ENCODE measurements around the gene WDR4. TPM values are rescaled to one million over a fixed set of nuclear protein-coding genes. Genes with fewer than 3 reads are reported as not detected.

The WDR4 gene
- total and polyA plus RNA-seq, 2 of the 13 experiments (the other 11 are each of a cell fraction or from before 2014, with no cell fraction given): 11.3 to 14.4 TPM

DNA sequence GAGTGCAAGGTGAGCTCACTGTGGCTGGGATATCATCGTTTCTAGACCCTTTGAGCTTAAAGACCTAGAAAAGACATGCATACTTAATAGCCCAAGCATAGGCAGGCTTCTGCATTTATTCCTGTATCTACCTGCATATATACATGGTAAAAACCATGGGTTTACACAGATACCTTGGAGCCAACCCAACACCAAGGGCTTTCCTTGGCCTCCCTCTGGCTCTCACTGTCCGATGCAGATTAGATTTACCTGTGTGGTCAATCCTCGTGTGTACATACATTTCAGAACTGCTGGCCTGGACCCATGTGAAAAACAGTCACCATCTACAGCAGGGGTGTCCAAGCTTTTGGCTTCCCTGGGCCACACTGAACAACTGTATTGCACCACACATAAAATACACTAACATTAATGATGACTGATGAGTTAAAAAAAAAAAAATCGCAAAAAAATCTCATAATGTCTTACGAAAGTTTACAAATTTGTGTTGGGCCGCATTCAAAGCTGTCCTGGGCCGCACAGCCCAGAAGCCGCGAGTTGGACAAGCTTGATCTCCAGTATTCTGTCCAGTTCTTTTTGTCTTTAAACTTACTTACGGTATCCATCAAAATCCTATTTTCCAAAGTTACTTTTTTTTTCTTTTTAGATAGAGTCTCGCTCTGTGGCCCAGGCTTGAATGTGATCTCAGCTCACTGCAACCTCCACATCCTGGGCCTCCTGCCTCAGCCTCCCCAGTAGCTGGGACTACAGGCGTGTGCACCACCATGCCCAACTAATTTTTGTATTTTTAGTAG lies 43.5 kb downstream of the WDR4 start:
- FAIRE-seq: no peak
- Histone ChIP-seq H3K9ac (ENCODE audit: insufficient read depth, low read depth, low read length) (no peak overlapping the region), H3K4me2 (ENCODE audit: low read depth, low read length) (no peak overlapping the region), H4K20me1 (ENCODE audit: insufficient read depth, low read length) (no peaks in the 10 kb centered on the region; the same call in 1 of the 2 replicates), H3K9me3 (ENCODE audit: low read length) (no peaks in the 10 kb centered on the region), H3K4me3 (replicated peaks in 1 of 3; ENCODE audit: insufficient read depth in 1 of 3, low read depth in 2 of 3, low read length in 3 of 3) (no peak overlapping the region), H3K27ac (ENCODE audit: extremely low read length, insufficient read depth, low read length) (no peak overlapping the region), H3K79me2 (ENCODE audit: insufficient read depth, low read length) (no peaks in the 10 kb centered on the region), H2AFZ (ENCODE audit: low read length) (no peak overlapping the region), H3K27me3 (ENCODE audit: control insufficient read depth in 1 of 2, insufficient read depth in 2 of 2, low read length in 2 of 2) (no peaks in the 10 kb centered on the region), H3K4me1 (ENCODE audit: insufficient read depth, low read length) (peaks cover 22% of the 10 kb centered on the region), H3K36me3 (replicated peaks in 1 of 2; ENCODE audit: control insufficient read depth in 1 of 2, insufficient read depth in 2 of 2, low read length in 2 of 2) (peaks cover 11 to 18% of the 10 kb centered on the region in 2 experiments)
- in situ Hi-C loops (cut with HindIII; ENCODE audit: extremely low pct_ligation_motif_present, low pct_unique_long_range_greater_than_20kb) (loop anchor here (10.0 kb wide), 1 partner anchor 181 kb away; the partner anchor contains the start of gene PDE9A), intact Hi-C loops (cut with micrococcal nuclease; ENCODE audit: unreplicated experiment) (no loop called here)
- DNase-seq (ENCODE audit: low spot score): no peak
- ChIA-PET CTCF (ENCODE audit: low intra/inter-chr PET ratio, low total read pairs) (no interaction called here), POLR2A (no interaction called here)
- 85% methylated on average over 12 of the region's 12 CpGs for WGBS (ENCODE audit: low lambda C conversion rate)
- BruUV-seq (replicated peaks): TSS peak; percentile 10
- no peak for TF ChIP-seq GABPA (IDR thresholded peaks at IDR 0.05; ENCODE audit: low read depth, low read length)
- TF ChIP-seq GABPA (CRISPR knock-in tag; IDR thresholded peaks at IDR 0.05; ENCODE audit: low read depth): no peak
- no peak for TF ChIP-seq STAT5B (CRISPR knock-in tag; IDR thresholded peaks at IDR 0.05)
- TF ChIP-seq ZBED4 (CRISPR knock-in tag; IDR thresholded peaks at IDR 0.05; ENCODE audit: borderline replicate concordance): no peak
- no peak for TF ChIP-seq POLR2AphosphoS2 (IDR thresholded peaks at IDR 0.05; ENCODE audit: low read depth, low read length)
- TF ChIP-seq HNRNPLL (IDR thresholded peaks at IDR 0.05; ENCODE audit: low read depth, low read length, poor library complexity, severe bottlenecking): no peak
- TF ChIP-seq POLR2G (IDR thresholded peaks at IDR 0.05; ENCODE audit: low read depth, low read length): 0 out of 2 replicates have a peak, but pooled peaks have one; percentile 0
- TF ChIP-seq ZNF335 (CRISPR knock-in tag; IDR thresholded peaks at IDR 0.05): no peak
- no peak for TF ChIP-seq ATF1 (CRISPR knock-in tag; IDR thresholded peaks at IDR 0.05)
- TF ChIP-seq ZNF770 (CRISPR knock-in tag; IDR thresholded peaks at IDR 0.05): peak; percentile 68; the same call in 1 of the 2 replicates
- no peak for TF ChIP-seq ZNF891 (CRISPR knock-in tag; IDR thresholded peaks at IDR 0.05)
- no peak for ATAC-seq

Measured in HepG2 (cell line).